Fibroblast of lung (primary cell): ENCODE results near the gene CNTROB.

ENCODE experiments used
- CTCF ChIP-seq, 2 donors: IDR thresholded peaks in 1 of 2; conservative IDR thresholded peaks in 1 of 2; 1 replicate in 1 of 2; 2 replicates in 1 of 2; pipeline ENCODE4 v1.5.1; 2011 to 2012; ENCODE audit warnings: low read length in 2 of 2, control low read depth in 1 of 2, inconsistent platforms in 1 of 2, low read depth in 1 of 2, mild to moderate bottlenecking in 1 of 2
- EZH2 ChIP-seq: IDR thresholded peaks from 2 replicates; pipeline ENCODE4 v1.5.1; 2012; ENCODE audit warnings: low read length, control low read depth, mild to moderate bottlenecking; ENCODE audit errors: missing control alignments

- TF ChIP-seq CTCF (conservative IDR thresholded peaks at IDR 0.05 in 1 of 2, IDR thresholded peaks at IDR 0.05 in 1 of 2; ENCODE audit: low read depth in 1 of 2, low read length in 2 of 2) (no peak), EZH2 (no peak)
Measured at GRCh38 chr17:7971651-7972050, 39.6 kb downstream of the CNTROB start.
